Activated naive CD8-positive, alpha-beta T cell treated with anti-CD3 and anti-CD28 coated beads for 36 hours (primary cell): Measurements from ENCODE around the gene OSBPL3. TPM values are rescaled to one million over a fixed set of nuclear protein-coding genes. Genes with fewer than 3 reads are reported as not detected.

Source experiments
- DNase-seq: peaks from one replicate; pipeline ENCODE4 v3.0.0; 2021
- H3K27ac Mint-ChIP-seq: one replicate; pipeline ENCODE4 v1.8.0; 2022; ENCODE audit warnings: mild to moderate bottlenecking, moderate library complexity, mixed read lengths
- H3K27me3 Mint-ChIP-seq: one replicate; pipeline ENCODE4 v1.8.0; 2022; ENCODE audit warnings: mild to moderate bottlenecking, mixed read lengths
- H3K36me3 Mint-ChIP-seq: one replicate; pipeline ENCODE4 v1.8.0; 2021; ENCODE audit warnings: mild to moderate bottlenecking, mixed read lengths
- H3K4me1 Mint-ChIP-seq: one replicate; pipeline ENCODE4 v1.8.0; 2021; ENCODE audit warnings: mixed read lengths
- H3K4me3 Mint-ChIP-seq: one replicate; pipeline ENCODE4 v1.8.0; 2022; ENCODE audit warnings: mild to moderate bottlenecking, moderate library complexity, mixed read lengths
- H3K9me3 Mint-ChIP-seq: one replicate; pipeline ENCODE4 v1.8.0; 2022; ENCODE audit warnings: mixed read lengths
- total RNA-seq, 2 experiments: library from RNA; stranded (reverse); gene quantifications; one replicate each; pipeline ENCODE4 v1.2.3, GENCODE V29; 2021

OSBPL3 gene
- total RNA-seq, 2 experiments from 2014 or later: 40.8 to 44.1 TPM

- H3K27ac Mint-ChIP-seq: no peak overlapping the region
- H3K27me3 Mint-ChIP-seq: no peaks in the 10 kb centered on the region
- peaks cover 62% of the 10 kb centered on the region for H3K4me1 Mint-ChIP-seq
- peaks cover 14% of the 10 kb centered on the region for H3K36me3 Mint-ChIP-seq
- no peaks in the 10 kb centered on the region for H3K9me3 Mint-ChIP-seq
- H3K4me3 Mint-ChIP-seq: no peak overlapping the region
- no peak for DNase-seq
These were observed 8.4 kb downstream of the OSBPL3 start for GRCh38 chr7:24971333-24972165.

- peaks cover 14% of the 10 kb centered on the region for H3K36me3 Mint-ChIP-seq
- DNase-seq: no peak
- no peaks in the 10 kb centered on the region for H3K27me3 Mint-ChIP-seq
- H3K4me1 Mint-ChIP-seq: peaks cover 63% of the 10 kb centered on the region
- no peaks in the 10 kb centered on the region for H3K9me3 Mint-ChIP-seq
- H3K27ac Mint-ChIP-seq: no peak overlapping the region
- no peak overlapping the region for H3K4me3 Mint-ChIP-seq
These were observed 9.3 kb downstream of the OSBPL3 start for GRCh38 chr7:24970676-24971075.

- H3K27ac Mint-ChIP-seq: no peak overlapping the region
- peaks cover 78% of the 10 kb centered on the region for H3K4me1 Mint-ChIP-seq
These were observed 11.8 kb downstream of the OSBPL3 start for GRCh38 chr7:24968165-24968564.

DNA sequence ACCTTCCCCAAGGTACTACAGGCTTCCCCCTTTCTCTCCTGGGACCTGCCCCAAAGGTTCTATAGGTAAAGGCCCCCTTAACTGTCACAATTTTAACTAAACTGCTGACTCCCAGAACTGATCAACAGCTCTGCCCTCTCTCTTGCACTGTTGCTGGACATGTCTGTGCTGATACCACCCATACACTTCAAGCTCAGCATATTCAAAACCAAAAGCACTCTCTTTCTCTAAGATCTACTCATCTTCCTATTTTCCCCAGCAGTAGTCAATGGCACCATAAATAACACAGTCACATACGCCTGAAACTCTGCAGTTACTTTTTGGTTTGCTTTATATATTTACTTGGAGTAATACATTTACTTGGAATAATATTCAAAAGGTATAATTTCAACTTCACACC lies 12.3 kb downstream of the OSBPL3 start:
- H3K9me3 Mint-ChIP-seq: peaks cover 2% of the 10 kb centered on the region
- no peak overlapping the region for H3K4me3 Mint-ChIP-seq
- peaks cover 78% of the 10 kb centered on the region for H3K4me1 Mint-ChIP-seq
- no peak overlapping the region for H3K27ac Mint-ChIP-seq
- DNase-seq: no peak
- H3K27me3 Mint-ChIP-seq: no peaks in the 10 kb centered on the region
- H3K36me3 Mint-ChIP-seq: peaks cover 18% of the 10 kb centered on the region

More at GRCh38 chr7:24968165-24968564, 11.8 kb downstream of the OSBPL3 start:
- peaks cover 20% of the 10 kb centered on the region for H3K36me3 Mint-ChIP-seq
- DNase-seq: no peak
- H3K27me3 Mint-ChIP-seq: no peaks in the 10 kb centered on the region
- H3K4me3 Mint-ChIP-seq: no peak overlapping the region
- peaks cover 2% of the 10 kb centered on the region for H3K9me3 Mint-ChIP-seq

- Mint-ChIP-seq H3K4me1 (peaks cover 76% of the 10 kb centered on the region), H3K4me3 (no peak overlapping the region), H3K9me3 (peaks cover 2% of the 10 kb centered on the region), H3K36me3 (peaks cover 22% of the 10 kb centered on the region), H3K27me3 (no peaks in the 10 kb centered on the region), H3K27ac (no peak overlapping the region)
- no peak for DNase-seq
These were observed 13.2 kb downstream of the OSBPL3 start for GRCh38 chr7:24966802-24967201.

GRCh38 chr7:24965831-24966708 lies 13.9 kb downstream of the OSBPL3 start:
- Mint-ChIP-seq H3K4me3 (peak overlapping the region; percentile 50), H3K36me3 (peaks cover 24% of the 10 kb centered on the region), H3K9me3 (peaks cover 2% of the 10 kb centered on the region), H3K4me1 (peaks cover 76% of the 10 kb centered on the region), H3K27ac (peak overlapping the region; percentile 85), H3K27me3 (no peaks in the 10 kb centered on the region)
- DNase-seq: peak; percentile 44

DNA sequence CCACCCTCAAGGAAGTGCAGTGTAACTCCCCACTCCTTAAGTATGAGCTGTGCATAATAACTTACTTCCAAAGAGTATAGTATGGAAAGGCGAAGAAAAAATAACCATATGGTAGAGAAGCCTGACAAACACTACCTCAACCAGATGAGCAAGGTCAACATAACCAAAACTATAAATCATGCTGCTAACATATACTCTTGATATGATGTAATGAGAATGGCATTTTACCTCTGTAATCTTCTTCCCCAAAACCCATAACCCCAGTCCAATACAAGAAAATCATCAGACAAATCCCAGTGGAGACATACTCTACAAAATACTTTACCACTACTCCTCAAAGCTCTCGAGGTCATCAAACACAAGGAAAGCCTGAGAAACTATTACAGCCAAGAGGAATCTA lies 15.8 kb downstream of the OSBPL3 start:
- H3K4me3 Mint-ChIP-seq: no peak overlapping the region
- H3K27ac Mint-ChIP-seq: no peak overlapping the region
- H3K36me3 Mint-ChIP-seq: peaks cover 22% of the 10 kb centered on the region

GRCh38 chr7:24963218-24963617 lies 16.8 kb downstream of the OSBPL3 start:
- Mint-ChIP-seq H3K4me3 (no peak overlapping the region), H3K4me1 (peaks cover 73% of the 10 kb centered on the region)

More for the DNA sequence above, 15.8 kb downstream of the OSBPL3 start:
- no peak for DNase-seq
- peaks cover 3% of the 10 kb centered on the region for H3K9me3 Mint-ChIP-seq
- no peaks in the 10 kb centered on the region for H3K27me3 Mint-ChIP-seq
- peaks cover 74% of the 10 kb centered on the region for H3K4me1 Mint-ChIP-seq

GRCh38 chr7:24962418-24962962 lies 17.5 kb downstream of the OSBPL3 start:
- Mint-ChIP-seq H3K27me3 (no peaks in the 10 kb centered on the region), H3K36me3 (peaks cover 22% of the 10 kb centered on the region), H3K4me3 (no peak overlapping the region), H3K9me3 (peaks cover 3% of the 10 kb centered on the region), H3K27ac (no peak overlapping the region), H3K4me1 (peaks cover 75% of the 10 kb centered on the region)
- no peak for DNase-seq

More at GRCh38 chr7:24963218-24963617, 16.8 kb downstream of the OSBPL3 start:
- Mint-ChIP-seq H3K27ac (peak overlapping the region; percentile 14), H3K36me3 (peaks cover 22% of the 10 kb centered on the region), H3K27me3 (no peaks in the 10 kb centered on the region), H3K9me3 (peaks cover 3% of the 10 kb centered on the region)
- peak; percentile 35 for DNase-seq

DNA sequence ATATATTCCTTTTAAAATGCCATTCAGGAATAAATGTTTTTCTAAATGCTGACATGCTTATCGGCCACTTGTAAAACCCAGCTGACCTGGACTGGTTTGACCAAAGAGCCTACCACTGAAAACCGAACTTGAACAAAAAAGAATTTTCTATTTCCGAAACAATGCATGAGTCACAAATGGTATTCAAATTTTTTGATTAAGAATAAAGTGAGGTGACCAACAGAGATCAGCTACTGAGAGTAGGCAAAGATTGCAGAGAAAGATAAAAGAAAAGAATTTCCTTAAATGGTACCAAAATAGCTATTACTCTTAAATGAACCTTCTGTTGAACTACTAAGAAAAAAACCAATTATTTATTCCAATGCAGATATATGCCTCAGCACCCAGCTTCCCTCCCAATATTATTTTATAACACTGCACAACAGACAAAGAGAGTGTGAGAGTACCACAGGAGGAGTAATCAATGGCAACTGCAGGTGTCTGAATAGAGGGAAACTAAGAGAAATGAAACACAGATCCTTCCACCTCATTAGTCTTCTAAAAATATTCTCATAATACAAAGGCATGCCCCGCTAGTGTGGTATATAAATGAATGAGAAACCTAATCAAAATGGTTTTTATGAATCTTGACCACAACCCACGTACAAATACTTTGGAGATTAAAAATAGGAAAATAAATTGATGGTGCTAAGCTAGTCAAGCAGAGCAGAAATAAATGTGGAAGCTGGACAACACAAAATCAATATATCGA lies 20.1 kb downstream of the OSBPL3 start:
- peaks cover 59% of the 10 kb centered on the region for H3K4me1 Mint-ChIP-seq
- H3K27ac Mint-ChIP-seq: no peak overlapping the region
- peaks cover 3% of the 10 kb centered on the region for H3K9me3 Mint-ChIP-seq
- H3K4me3 Mint-ChIP-seq: no peak overlapping the region
- peaks cover 22% of the 10 kb centered on the region for H3K36me3 Mint-ChIP-seq
- no peak for DNase-seq
- H3K27me3 Mint-ChIP-seq: no peaks in the 10 kb centered on the region

- Mint-ChIP-seq H3K36me3 (peaks cover 15% of the 10 kb centered on the region), H3K9me3 (peaks cover 2% of the 10 kb centered on the region), H3K27ac (no peak overlapping the region), H3K27me3 (no peaks in the 10 kb centered on the region), H3K4me3 (no peak overlapping the region), H3K4me1 (peaks cover 47% of the 10 kb centered on the region)
- DNase-seq: no peak
These were observed 21.6 kb downstream of the OSBPL3 start for GRCh38 chr7:24958399-24958798.

GRCh38 chr7:24956021-24956420 lies 24.0 kb downstream of the OSBPL3 start:
- Mint-ChIP-seq H3K9me3 (peaks cover 2% of the 10 kb centered on the region), H3K4me1 (peaks cover 36% of the 10 kb centered on the region), H3K27ac (no peak overlapping the region), H3K27me3 (no peaks in the 10 kb centered on the region), H3K4me3 (no peak overlapping the region), H3K36me3 (peaks cover 6% of the 10 kb centered on the region)
- DNase-seq: no peak

DNA sequence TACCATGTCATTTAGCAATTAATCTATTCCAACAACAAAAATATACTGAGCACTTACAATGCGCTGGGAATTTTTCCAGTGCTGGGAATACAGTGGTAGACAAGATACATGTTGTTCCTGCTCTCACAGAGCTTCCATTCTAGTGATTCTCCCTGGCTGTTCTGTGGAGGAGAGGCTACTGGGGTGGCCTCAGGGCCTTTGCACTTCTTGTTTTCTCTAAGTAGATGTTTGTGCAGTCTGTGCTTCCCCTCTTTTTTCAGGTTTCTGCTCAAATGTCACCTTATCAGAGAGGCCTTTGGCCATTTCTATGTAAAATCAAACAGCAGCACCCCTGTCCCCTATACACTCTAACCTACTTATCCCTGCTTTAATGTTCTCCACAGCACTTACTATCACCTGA lies 24.7 kb downstream of the OSBPL3 start:
- peaks cover 5% of the 10 kb centered on the region for H3K36me3 Mint-ChIP-seq
- DNase-seq: no peak
- no peak overlapping the region for H3K27ac Mint-ChIP-seq
- peaks cover 32% of the 10 kb centered on the region for H3K4me1 Mint-ChIP-seq
- H3K27me3 Mint-ChIP-seq: no peaks in the 10 kb centered on the region
- no peak overlapping the region for H3K4me3 Mint-ChIP-seq
- peaks cover 2% of the 10 kb centered on the region for H3K9me3 Mint-ChIP-seq

GRCh38 chr7:24952464-24952863 lies 27.5 kb downstream of the OSBPL3 start:
- H3K4me1 Mint-ChIP-seq: peaks cover 31% of the 10 kb centered on the region
- no peaks in the 10 kb centered on the region for H3K9me3 Mint-ChIP-seq
- H3K4me3 Mint-ChIP-seq: no peak overlapping the region
- no peak for DNase-seq
- H3K27ac Mint-ChIP-seq: no peak overlapping the region
- peaks cover 12% of the 10 kb centered on the region for H3K36me3 Mint-ChIP-seq
- H3K27me3 Mint-ChIP-seq: no peaks in the 10 kb centered on the region
